Fibroblast of skin of right biceps (primary cell): ENCODE results near the gene ST8SIA6.
"Not testable (repeated sequence)": the region's sequence is repeated elsewhere in the genome, so short reads cannot be mapped to it uniquely, and the experiment has no call there.

Source experiments
- DNase-seq: peaks from one replicate; pipeline ENCODE4 v3.0.0-alpha.2; 2013

ST8SIA6 gene

DNA sequence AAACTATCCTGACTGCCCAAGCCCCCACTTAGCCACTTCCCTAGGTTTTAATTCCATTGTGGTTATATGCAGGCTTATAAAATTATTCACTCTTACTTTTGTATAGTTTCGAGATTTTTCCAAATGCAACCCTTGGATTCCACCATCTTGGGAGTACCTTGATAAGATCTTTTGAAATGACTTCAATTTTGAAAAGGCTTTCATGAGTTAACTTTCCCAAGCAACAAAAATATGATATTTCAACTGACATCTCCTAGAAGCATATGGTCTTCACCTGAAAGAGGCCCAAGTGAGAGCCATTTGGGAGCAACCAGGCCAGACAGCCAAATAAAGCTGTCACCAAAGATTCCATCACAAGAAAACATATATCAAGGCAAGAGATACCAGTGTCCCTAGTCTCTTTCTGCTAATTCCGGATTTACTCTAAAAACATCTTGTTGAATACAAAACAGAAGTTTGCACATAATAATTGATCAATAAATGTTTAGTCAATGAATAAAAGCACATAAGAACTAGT lies 1.7 kb upstream of the ST8SIA6 start:
- no peak for DNase-seq

DNA sequence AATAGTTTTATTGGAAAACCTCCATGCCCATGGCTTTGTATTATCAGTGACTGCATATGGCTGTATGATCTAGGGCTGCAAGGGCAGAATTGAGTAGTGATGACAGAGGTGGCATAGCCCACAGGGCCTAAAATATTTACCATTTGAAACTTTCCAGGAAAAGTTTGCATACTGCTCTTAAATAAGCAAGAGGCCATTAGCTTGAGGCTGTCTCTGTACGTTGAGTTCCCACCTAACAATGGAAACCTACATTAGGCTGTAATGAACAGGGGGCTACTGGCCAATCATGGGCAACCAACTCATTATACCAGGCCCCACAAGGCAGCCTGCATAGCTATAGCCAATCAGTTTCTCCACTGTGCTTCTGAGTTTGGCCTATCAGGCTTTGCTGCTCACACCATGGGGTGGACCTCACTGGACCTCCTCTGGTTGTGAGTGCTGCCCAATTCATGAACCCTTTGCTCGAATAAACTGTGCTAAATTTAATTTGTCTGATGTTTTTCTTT lies 673 bp upstream of the ST8SIA6 start:
- DNase-seq: no peak

DNA sequence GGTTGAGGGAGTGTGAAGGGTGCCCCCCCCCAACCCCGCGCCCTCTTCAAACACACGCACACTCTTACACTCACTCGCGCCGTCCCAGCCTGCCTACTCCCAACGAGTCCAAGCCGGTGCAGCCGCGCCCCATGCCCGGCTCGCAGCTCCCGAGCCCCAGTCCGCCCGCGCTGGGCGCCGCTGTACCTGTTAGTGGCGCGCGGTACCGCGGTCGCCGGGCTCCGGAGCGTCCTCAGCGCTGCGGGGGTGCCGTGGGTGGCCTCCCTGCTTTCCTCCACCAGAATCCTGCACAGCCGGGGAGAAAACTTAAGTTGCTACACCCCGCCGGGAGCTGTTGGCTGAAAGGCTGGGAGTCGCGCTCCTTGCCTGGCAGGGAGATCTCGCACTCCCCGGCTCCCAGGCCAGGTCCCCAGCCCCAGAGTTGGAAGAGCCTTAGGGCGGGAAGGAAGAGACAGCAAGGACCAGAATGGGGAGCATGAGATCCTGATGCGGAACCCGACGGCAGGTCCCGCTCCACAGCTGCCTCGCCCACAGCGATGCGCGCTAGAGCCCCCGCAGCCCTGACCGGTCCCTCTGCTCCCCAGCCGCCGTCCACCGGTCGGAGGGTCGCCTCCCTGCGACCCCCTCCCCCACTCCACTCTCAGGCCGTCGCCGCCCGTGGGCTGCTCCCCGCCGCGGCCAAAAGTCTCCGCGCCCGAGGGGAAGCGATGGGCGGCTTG lies 863 bp downstream of the ST8SIA6 start:
- DNase-seq: peak; percentile 18

DNA sequence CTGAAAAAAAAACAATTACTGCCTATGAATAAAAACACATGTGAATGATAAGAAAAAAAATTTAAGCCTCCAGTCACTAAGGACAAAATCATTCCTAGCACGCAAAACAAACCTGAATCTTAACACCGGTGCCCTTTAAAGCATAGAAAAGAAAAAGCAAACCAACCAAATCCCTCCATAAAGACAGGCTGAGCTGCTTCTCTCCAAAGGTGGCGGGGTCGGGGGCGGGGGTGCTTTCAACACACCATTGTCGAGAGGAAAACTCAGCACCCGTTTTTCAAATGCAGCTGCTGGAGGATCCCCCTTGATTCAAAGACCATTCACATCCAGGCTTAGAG lies 1.4 kb downstream of the ST8SIA6 start:
- DNase-seq: no peak

DNA sequence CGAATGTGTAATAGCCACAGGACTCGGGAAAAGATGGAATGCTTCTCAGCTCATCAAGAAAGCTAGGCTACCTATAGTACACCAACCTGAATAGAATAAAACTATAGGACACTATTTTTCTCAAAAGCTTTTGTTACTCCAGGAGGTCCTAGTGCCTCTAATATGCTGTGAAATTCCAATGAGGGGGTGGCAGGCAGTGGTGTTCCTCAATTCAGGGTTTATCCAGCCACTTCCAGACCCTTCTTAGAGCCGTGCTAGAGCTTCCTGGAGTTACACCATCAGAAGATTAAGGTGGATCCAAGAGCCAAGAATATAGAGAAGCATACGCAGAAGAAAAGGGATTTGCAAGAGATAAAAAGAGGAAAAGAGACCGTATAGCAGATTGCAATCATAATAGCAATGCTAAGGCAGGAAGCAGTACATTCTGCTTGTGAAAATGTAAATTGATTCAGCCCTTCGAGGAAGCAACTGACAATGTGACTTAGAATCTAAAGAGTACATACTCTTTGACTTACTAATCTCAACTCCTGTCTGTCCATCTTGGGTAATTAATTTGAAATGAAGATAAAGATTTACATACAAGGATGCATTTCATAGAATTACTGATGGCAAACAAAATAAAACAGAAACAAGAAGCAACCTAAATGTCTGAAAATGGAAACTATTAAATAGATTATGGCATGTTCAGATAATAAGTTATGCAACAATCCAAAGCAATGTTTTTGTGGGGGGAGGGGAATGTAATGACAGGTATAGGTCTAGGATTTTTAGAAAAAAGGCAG lies 2.1 kb downstream of the ST8SIA6 start:
- no peak for DNase-seq

DNA sequence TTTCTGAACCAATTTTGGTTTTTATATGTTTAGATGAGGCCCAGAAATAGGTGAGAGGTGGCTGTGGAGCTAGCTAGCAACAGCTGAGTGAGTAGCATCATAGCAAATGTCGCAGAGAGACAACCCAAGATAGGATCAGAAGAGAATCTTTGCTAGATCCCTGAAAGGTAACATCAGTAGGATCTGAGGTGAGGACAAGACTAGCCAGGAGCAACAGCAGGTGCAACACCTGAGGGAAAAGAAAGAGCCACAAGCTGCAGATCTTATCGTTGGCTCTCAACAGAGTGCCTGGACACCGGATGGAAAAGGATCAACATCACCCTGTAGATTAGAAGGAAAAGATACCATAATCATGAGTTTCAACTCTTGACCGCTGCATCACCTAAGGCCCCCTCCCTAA lies 4.4 kb downstream of the ST8SIA6 start:
- no peak for DNase-seq

DNA sequence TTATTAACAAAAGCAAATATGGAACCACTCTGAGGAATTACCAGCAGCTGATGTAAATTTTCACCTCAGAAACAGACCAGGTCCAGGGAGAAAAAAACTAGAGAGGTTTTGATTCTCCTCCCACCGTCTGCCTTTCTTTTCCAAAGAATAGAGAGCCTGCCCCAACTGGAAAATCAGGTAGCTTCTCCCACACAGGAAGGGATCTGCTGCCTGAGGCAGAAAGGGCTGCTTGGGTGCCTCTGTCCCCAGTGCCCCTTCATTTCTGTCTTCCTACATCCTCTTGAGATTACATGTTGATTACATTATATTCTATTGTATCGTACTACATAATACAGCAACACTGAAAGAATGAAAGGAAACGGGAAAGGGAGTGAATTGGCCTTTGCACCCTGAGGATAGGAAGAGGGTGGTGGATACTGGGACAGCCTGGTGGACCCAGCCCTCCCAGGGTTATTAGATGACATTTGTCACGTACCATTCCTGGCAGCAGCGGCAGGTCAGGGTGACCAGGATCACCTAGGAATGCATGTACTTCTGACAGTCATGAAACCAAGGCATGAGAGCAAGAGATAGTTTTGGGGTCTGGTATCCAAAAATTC lies 8.9 kb downstream of the ST8SIA6 start:
- no peak for DNase-seq

DNA sequence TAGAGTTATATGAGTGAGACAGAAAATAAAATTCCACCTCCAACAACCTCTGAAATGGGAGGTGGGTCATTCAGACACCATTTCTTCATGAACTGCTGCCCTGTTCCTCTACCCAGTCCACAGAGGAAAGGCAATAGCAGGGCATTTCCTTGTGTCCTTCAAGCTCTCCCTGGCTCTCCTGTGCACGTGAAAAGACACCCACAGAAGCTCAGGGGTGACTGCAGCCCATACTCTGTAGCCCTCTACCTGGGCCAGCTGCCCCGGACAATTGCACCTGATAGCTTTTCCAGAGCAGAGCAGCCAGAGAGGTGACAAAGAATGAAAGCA lies 10.0 kb downstream of the ST8SIA6 start:
- no peak for DNase-seq

- DNase-seq: no peak
Measured at GRCh38 chr10:17443707-17444387, 10.5 kb downstream of the ST8SIA6 start.

- DNase-seq: no peak
Measured at GRCh38 chr10:17438583-17438982, 15.8 kb downstream of the ST8SIA6 start.

- DNase-seq: not testable (repeated sequence)
Measured at GRCh38 chr10:17436578-17436977, 17.8 kb downstream of the ST8SIA6 start.

- no peak for DNase-seq
Measured at GRCh38 chr10:17435953-17436352, 18.4 kb downstream of the ST8SIA6 start.

- DNase-seq: no peak
Measured at GRCh38 chr10:17435187-17435586, 19.2 kb downstream of the ST8SIA6 start.

GRCh38 chr10:17432723-17433122 lies 21.7 kb downstream of the ST8SIA6 start:
- DNase-seq: peak; percentile 21

- peak; percentile 58 for DNase-seq
Measured at GRCh38 chr10:17431871-17432311, 22.5 kb downstream of the ST8SIA6 start.

DNA sequence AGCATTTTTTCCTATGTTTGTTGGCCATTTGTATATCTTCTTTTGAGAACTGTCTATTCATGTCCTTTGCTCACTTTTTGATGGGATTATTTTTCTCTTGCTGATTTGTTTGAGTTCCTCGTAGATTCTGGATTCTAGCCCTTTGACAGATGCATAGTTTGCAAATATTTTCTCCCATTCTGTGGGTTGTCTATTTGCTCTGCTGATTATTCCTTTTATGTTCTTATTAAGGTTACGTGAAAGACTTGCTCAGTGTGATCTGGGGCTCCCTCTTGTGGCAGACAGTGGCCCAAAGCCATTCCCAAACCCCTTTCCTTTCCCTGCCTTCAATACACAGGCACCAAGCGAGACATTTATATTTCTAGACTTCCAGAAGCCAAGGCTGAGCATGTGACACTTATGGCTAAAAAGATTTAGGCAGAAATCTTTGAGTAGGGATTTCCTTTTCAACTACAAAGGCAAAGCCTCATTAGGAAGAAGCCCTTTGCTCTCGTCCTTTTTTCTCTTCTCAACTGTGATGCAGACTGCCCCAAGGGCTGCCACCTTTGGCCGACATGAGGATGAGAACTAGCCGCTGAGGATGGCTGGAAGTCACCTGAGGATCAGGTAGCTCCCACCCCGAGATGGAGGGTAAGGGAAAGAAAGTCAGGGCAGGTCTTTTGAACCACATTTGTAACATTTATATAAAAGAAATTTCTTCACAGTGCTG lies 23.6 kb downstream of the ST8SIA6 start:
- DNase-seq: peak; percentile 73

DNA sequence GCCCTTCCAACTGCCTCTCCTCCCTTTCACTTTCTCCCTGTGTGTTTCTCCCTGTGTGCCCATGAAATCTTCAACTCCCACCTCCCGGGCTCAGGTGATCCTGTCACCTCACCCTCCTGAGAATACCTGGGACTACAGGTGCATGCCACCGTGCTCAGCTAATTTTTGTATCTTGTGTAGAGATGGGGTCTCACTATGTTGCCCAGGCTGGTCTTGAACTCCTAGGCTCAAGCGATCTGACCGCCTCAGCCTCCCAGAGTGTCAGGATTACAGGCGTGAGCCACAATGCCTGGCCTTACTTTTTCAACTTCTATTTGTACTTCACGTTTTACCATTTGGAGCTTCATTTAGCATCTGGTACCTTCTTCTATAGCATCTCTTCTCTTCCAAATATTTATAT lies 24.9 kb downstream of the ST8SIA6 start:
- DNase-seq: no peak

GRCh38 chr10:17428351-17429097 lies 25.9 kb downstream of the ST8SIA6 start:
- no peak for DNase-seq

GRCh38 chr10:17427666-17428350 lies 26.6 kb downstream of the ST8SIA6 start:
- DNase-seq: no peak

DNA sequence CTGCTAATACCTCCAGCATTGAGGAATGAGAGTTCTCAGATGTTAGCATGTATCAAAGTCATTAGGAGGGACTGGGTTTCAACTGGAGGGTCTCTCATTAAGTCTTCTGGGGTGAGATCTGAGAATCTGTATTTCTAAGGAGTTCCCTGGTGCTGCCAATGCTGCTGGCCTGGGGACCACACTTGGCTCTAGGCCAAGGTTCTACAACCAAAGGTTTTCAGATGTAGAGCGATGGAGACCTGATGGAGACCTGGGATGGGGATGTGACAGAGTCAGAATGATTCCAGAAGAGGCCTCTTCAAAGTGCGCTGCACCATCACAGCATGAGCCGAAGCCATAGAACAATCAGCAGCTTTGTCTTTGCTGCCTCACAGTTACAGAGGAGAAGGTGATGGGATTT lies 27.2 kb downstream of the ST8SIA6 start:
- no peak for DNase-seq

DNA sequence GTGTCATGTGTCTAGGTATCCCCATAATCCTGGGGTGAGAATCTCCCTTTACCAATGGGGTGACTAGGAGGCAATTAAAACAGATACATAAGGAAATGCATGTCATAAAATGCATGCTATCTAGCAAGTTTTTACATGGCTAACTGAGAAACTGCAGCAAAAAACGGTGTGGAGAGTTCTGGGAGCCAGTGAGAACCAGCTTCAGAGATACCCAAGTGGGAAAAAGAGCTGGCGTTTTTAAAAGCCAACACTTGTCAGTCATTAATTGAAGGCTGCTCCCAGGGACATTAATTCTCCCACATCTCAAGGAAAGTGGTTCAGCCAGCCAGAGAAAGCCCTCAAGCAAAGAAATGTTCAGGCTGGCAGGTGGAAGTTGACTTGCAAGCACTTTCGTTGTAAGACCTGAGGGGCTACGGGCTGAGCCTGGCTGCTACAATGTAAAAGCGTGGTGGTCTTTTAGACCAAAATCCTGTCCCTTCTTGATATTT lies 28.1 kb downstream of the ST8SIA6 start:
- no peak for DNase-seq
